Erythroblast (primary cell): ENCODE measurements around the gene SYAP1.
"Not testable (repeated sequence)": the region's sequence is repeated elsewhere in the genome, so short reads cannot be mapped to it uniquely, and the experiment has no call there.

Experiments used
- DNase-seq, 2 experiments: peaks; one replicate each; lab custom pipeline; 2025; lab: John Stamatoyannopoulos, UW
- GATA1 ChIP-seq: IDR thresholded peaks from 2 replicates; pipeline ENCODE4 v1.6.1; 2011; ENCODE audit warnings: low read depth, mild to moderate bottlenecking, control low read depth, low read length, moderate library complexity
- POLR2A ChIP-seq: IDR thresholded peaks from 2 replicates; pipeline ENCODE4 v1.6.1; 2011; ENCODE audit warnings: mild to moderate bottlenecking, low read length

SYAP1 gene

GRCh38 chrX:16778993-16779392, 59.6 kb downstream of the SYAP1 start:
- no peak for TF ChIP-seq GATA1
- no peak for TF ChIP-seq POLR2A

GRCh38 chrX:16779815-16780214, 60.4 kb downstream of the SYAP1 start:
- not testable (repeated sequence) for DNase-seq

More at GRCh38 chrX:16778993-16779392, 59.6 kb downstream of the SYAP1 start:
- DNase-seq = no peak

DNA sequence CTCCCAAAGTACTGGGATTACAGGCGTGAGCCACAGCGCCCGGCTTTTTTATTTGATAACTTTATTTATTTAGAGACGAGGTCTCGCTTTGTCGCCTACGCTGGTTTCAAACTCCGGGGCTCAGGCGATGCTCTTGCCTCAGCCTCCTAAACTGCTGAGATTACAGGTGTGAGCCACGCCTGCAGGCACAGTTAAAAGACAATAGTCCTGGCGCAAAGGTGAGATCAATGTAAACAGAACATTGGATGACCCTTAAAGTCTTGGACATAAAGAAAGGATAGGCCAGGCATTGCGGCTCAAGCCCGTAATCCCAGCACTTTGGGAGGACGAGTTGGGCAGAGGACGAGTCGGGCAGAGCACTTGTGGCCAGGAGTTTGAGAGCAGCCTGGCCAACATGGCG, 64.0 kb downstream of the SYAP1 start:
- TF ChIP-seq POLR2A (no peak), GATA1 (no peak)
- DNase-seq = no peak

- DNase-seq = not testable (repeated sequence)
Measured at GRCh38 chrX:16784440-16784839, 65.0 kb downstream of the SYAP1 start.

GRCh38 chrX:16785247-16786138, 66.1 kb downstream of the SYAP1 start:
- no peak for TF ChIP-seq POLR2A
- no peak for DNase-seq

- DNase-seq = peak; percentile 98
Measured at GRCh38 chrX:16786139-16786790, 66.9 kb downstream of the SYAP1 start, which contains the start of gene TXLNG. Gene TXLNG (plus strand): TSS chrX:16786466. CDS start chrX:16786488, 22 bp downstream.

DNA sequence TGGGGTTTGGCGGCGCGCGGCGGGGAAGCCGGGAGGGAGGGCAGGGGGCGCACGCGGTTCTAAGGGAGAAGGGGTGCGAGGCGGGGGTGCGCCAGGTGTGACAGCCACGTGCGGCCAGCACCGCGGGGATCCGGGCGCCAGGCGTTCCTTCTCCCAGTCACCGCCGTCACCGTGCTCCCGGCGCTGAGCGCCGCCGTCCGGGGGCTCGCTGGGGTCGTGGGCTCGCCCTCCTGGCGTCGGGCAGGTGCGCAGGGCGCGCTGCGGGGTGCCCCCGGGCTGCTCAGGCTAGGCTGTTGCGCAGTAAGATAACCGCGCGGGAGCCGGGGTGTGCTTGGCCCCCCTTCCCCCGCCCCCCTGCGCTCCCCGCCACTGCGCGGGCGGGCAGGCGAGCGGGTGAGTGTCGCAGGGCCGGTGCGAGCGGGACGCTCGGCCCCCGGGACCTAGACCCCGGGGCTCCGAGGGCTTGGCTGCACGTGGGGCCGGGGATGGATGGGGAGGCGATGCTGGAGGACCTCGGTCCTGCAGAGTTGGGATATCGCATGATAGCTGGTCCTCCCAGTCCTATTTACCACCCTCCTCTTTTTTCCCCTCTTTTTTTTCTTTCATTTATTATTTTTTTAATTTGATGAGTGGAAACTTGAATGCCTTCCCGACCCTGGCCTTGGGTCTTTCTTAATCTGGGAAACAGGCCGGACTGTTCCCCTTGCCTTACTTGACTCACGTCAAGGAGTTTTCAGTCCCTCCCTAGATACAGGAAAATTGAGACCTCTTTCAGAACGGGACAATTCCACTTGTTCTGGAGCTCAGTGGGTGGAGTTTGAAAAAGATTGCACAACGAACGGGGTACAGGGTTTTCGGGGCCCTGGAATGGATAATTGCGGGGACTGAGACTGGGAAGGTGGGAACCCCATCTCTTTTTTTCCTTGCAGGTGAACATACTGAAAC, 67.7 kb downstream of the SYAP1 start:
- no peak for TF ChIP-seq GATA1
- DNase-seq = peak; percentile 65 to 73

More at GRCh38 chrX:16786139-16786790, 66.9 kb downstream of the SYAP1 start, which contains the start of gene TXLNG:
- TF ChIP-seq GATA1 (no peak), POLR2A (peak; percentile 76)

DNA sequence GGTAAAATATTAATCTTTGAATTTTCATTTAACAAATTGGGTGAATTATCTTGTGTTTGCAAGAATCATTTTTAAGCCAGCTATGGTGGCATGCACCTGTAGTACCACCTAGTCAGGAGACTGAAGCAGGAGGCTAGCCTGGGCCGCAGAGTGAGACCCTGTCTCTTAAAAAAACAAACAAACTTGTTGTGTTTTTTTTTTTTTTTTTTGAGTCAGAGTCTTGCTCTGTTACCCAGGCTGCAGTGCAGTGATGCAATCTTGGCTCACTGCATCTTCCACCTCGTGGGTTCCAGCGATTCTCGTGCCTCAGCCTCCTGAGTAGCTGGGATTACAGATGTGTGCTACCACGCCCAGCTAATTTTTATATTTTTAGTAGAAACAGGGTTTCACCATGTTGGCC, 69.1 kb downstream of the SYAP1 start:
- TF ChIP-seq GATA1 (no peak), POLR2A (no peak)
- peak in 1 of 2 experiments; percentile 19 for DNase-seq

DNA sequence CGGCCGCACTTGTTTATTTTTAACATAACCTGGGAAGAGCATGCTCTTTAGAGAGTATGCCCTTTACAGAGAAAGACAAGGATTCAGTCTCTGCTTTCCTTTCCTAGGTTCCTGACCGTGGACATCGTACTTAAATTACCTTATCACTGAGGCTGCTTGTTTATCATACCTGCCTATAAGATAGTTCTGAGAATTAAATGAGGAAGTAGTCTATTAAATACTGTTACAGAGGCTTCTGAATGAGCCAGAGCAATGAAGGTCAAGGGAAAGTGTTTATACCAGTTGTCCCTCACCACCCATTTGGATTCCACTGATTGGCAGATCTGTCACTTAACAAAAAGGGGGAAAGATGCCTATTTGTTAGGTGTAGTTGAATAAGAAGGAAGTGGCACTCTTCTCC, 76.9 kb downstream of the SYAP1 start:
- DNase-seq = no peak
- TF ChIP-seq POLR2A (no peak), GATA1 (no peak)

DNA sequence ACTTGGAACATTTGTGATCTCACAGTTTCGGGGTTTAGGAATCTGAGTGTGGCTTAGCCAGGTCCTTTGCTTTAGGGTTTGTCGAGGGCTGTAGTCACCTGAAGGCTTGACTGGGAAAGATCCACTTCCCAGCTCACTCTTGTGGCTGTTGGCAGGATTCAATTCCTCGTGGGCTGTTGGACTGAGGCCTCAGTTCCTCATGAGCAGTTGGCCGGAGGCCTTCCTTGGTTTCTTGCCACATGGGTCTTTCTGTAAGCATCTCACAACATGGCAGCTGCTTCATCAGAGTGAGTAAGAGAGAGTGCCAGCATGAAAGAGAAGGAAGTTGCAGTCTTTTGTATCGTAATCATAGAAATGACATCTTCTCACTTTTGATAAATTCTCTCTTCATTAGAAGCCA, 77.9 kb downstream of the SYAP1 start:
- no peak for DNase-seq
- no peak for TF ChIP-seq GATA1
- TF ChIP-seq POLR2A = no peak

GRCh38 chrX:16797841-16798240, 78.4 kb downstream of the SYAP1 start:
- DNase-seq = no peak
- TF ChIP-seq POLR2A = no peak

DNA sequence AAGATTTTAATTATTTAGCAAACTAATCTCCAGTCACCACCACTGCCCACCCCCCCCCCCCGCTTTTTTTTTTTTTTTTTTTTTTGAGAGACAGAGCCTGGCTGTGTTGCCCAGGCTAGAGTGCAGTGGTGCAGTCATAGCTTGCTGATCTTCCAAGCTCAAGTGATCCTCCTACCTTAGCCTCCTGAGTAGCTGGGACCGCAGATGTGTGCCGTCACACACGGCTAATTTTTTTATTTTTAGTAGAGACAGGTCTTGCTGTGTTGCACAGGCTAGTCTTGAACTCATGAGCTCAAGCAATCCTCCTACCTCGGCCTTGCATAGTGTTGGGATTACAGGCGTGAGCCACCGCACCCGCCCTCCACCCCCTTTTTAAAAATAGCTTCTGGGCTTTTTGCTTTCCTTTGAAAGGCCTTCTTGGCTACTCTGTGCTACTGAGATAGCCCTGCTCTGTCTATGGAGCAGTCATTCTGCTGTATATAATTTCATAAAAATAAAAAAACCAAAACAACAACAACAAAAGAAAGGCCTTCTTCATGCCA, 85.6 kb downstream of the SYAP1 start:
- TF ChIP-seq GATA1 (no peak), POLR2A (no peak)
- no peak for DNase-seq

DNA sequence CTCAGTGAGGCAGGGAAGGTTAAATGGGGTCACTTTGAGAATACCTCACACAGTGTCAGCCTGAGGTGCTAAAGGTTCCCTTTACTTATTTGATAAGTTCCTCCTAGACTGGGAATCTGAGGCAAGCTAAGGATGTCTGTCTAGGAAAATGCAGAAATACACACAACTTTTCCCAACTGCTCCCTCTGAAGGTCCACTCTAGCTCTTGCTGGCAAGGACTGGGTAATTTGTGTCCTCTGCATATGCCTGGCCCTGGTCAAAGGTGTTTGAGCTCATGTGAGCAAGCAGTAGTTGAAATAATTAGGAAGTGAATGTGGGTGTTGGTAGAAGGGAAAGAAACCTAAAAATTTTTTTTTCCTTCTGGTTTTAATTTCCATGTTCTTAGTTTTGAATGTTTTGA, 88.1 kb downstream of the SYAP1 start:
- TF ChIP-seq POLR2A (no peak), GATA1 (no peak)
- DNase-seq = peak; percentile 12 to 40
